IMR-90 (cell line): Measurements from ENCODE around the gene BRIP1. TPM values are rescaled to one million over a fixed set of nuclear protein-coding genes. Genes with fewer than 3 reads are reported as not detected.

Experiments
- ATAC-seq: fragments of 200-7000 bp; cut with Tn5 transposase; 2 replicates; pipeline ENCODE4 v1.9.1; 2020; ENCODE audit warnings: low read depth, mild to moderate bottlenecking, moderate library complexity
- BruUV-seq: library from RNA; stranded (reverse); fragments of 400-500 nt; replicated peaks from 2 replicates; lab custom pipeline; 2021; lab: Mats Ljungman, UMichigan
- CTCF ChIA-PET: fragments of 300-600 bp; formaldehyde crosslinking; extraction: SDS; loops from one replicate; lab custom pipeline; 2021; ENCODE audit warnings: antibody characterized with exemption; lab: Yijun Ruan, JAX
- POLR2A ChIA-PET: fragments of 300-600 bp; sonication (Branson Sonifier 250); formaldehyde crosslinking; loops from one replicate; lab custom pipeline; 2022; ENCODE audit warnings: antibody characterized with exemption; ENCODE audit not compliant: unreplicated experiment; lab: Charles Lee
- DNase-seq: peaks from one replicate; pipeline ENCODE4 v3.0.0; 2013
- H2AFZ ChIP-seq: replicated peaks from 2 replicates; pipeline ENCODE3; 2013; ENCODE audit warnings: low read length, mild to moderate bottlenecking; ENCODE audit not compliant: poor library complexity
- H2AK5ac ChIP-seq: 2 replicates; pipeline ENCODE4 v1.6.1; 2013; ENCODE audit warnings: low read depth, low read length, inconsistent platforms
- H2AK9ac ChIP-seq: replicated peaks from 2 replicates; pipeline ENCODE3; 2013; ENCODE audit warnings: mild to moderate bottlenecking, low read depth, low read length, moderate library complexity; ENCODE audit not compliant: poor library complexity
- H2BK120ac ChIP-seq: 2 replicates; pipeline ENCODE4 v1.6.1; 2013; ENCODE audit warnings: low read depth, low read length, inconsistent platforms
- H2BK15ac ChIP-seq: 3 replicates; pipeline ENCODE4 v1.6.1; 2013; ENCODE audit warnings: low read depth, low read length, inconsistent platforms
- H2BK20ac ChIP-seq: 2 replicates; pipeline ENCODE4 v1.6.1; 2013; ENCODE audit warnings: low read depth, mild to moderate bottlenecking, inconsistent platforms, low read length, moderate library complexity
- H2BK5ac ChIP-seq: 2 replicates; pipeline ENCODE4 v1.6.1; 2013; ENCODE audit warnings: mild to moderate bottlenecking, low read depth, low read length, inconsistent platforms; ENCODE audit not compliant: poor library complexity, severe bottlenecking
- H3K14ac ChIP-seq: replicated peaks from 2 replicates; pipeline ENCODE4 v1.6.1; 2013; ENCODE audit warnings: low read depth, low read length, inconsistent platforms
- H3K18ac ChIP-seq: 2 replicates; pipeline ENCODE4 v1.6.1; 2013; ENCODE audit warnings: low read depth, low read length, control low read depth
- H3K23ac ChIP-seq: 2 replicates; pipeline ENCODE4 v1.6.1; 2013; ENCODE audit warnings: low read depth, low read length, inconsistent platforms
- H3K27ac ChIP-seq: 2 replicates; pipeline ENCODE4 v1.5.1; 2013; ENCODE audit warnings: mild to moderate bottlenecking, control low read depth, low read length; ENCODE audit not compliant: insufficient read depth
- H3K27me3 ChIP-seq: 2 replicates; pipeline ENCODE4 v1.6.1; 2013; ENCODE audit warnings: low read length; ENCODE audit not compliant: control insufficient read depth, insufficient read depth
- H3K36me3 ChIP-seq: 2 replicates; pipeline ENCODE4 v1.6.1; 2013; ENCODE audit warnings: low read length, mixed read lengths; ENCODE audit not compliant: control insufficient read depth, insufficient read depth
- H3K4ac ChIP-seq: 2 replicates; pipeline ENCODE4 v1.6.1; 2013; ENCODE audit warnings: low read depth, low read length, inconsistent platforms
- H3K4me1 ChIP-seq: 2 replicates; pipeline ENCODE4 v1.6.1; 2013; ENCODE audit warnings: low read length, mixed read lengths; ENCODE audit not compliant: control insufficient read depth, insufficient read depth
- H3K4me2 ChIP-seq: 2 replicates; pipeline ENCODE4 v1.6.1; 2013; ENCODE audit warnings: low read depth, mild to moderate bottlenecking, control low read depth, low read length, moderate library complexity
- H3K4me3 ChIP-seq: 2 replicates; pipeline ENCODE4 v1.5.1; 2013; ENCODE audit warnings: low read depth, mild to moderate bottlenecking, control low read depth, low read length, moderate library complexity; ENCODE audit not compliant: insufficient read depth
- H3K56ac ChIP-seq: 2 replicates; pipeline ENCODE4 v1.6.1; 2013; ENCODE audit warnings: low read length, inconsistent platforms; ENCODE audit not compliant: insufficient read depth; ENCODE audit errors: extremely low read depth
- H3K79me1 ChIP-seq, 2 experiments: 2 replicates each; pipeline ENCODE4 v1.6.1; 2013; ENCODE audit warnings: low read length in 2 of 2, inconsistent platforms in 1 of 2, low read depth in 1 of 2
- H3K9ac ChIP-seq: 2 replicates; pipeline ENCODE4 v1.6.1; 2013; ENCODE audit warnings: low read depth, low read length, control low read depth
- H3K9me1 ChIP-seq: 2 replicates; pipeline ENCODE4 v1.6.1; 2013; ENCODE audit warnings: low read length, inconsistent platforms; ENCODE audit not compliant: insufficient read depth
- H3K9me3 ChIP-seq: 2 replicates; pipeline ENCODE4 v1.6.1; 2013; ENCODE audit warnings: low read length; ENCODE audit not compliant: control insufficient read depth, insufficient read depth
- H4K20me1 ChIP-seq: 2 replicates; pipeline ENCODE4 v1.6.1; 2013; ENCODE audit warnings: low read length, inconsistent platforms; ENCODE audit not compliant: insufficient read depth
- H4K5ac ChIP-seq: 2 replicates; pipeline ENCODE4 v1.6.1; 2013; ENCODE audit warnings: mild to moderate bottlenecking, low read depth, low read length, control low read depth
- H4K8ac ChIP-seq, 2 experiments: 2 replicates each; pipeline ENCODE4 v1.6.1; 2013; ENCODE audit warnings: low read depth in 2 of 2, low read length in 2 of 2, control low read depth in 1 of 2, inconsistent platforms in 1 of 2
- H4K91ac ChIP-seq: 2 replicates; pipeline ENCODE4 v1.6.1; 2013; ENCODE audit warnings: low read depth, low read length, inconsistent platforms; ENCODE audit not compliant: insufficient read depth
- FOS ChIP-seq: fragments of 150-350 bp; IDR thresholded peaks from 2 replicates; pipeline ENCODE4 v1.6.1; 2016; ENCODE audit warnings: low read depth, low read length
- MAFK ChIP-seq: IDR thresholded peaks from 2 replicates; pipeline ENCODE4 v1.6.1; 2012; ENCODE audit warnings: low read depth, low read length, improper control_type of control experiment
- RCOR1 ChIP-seq: IDR thresholded peaks from 2 replicates; pipeline ENCODE4 v1.6.1; 2012; ENCODE audit warnings: mild to moderate bottlenecking, low read length, improper control_type of control experiment; ENCODE audit not compliant: insufficient replicate concordance
- RFX5 ChIP-seq: IDR thresholded peaks from 2 replicates; pipeline ENCODE4 v1.8.0; 2012; ENCODE audit warnings: low read depth, mild to moderate bottlenecking, low read length, moderate library complexity
- WGBS, 2 experiments: methylation state at CpG; one replicate each; pipeline versions ENCODE4 v1.1.5 to v1.1.7; 2013; ENCODE audit warnings: missing lambda C conversion rate in 2 of 2; ENCODE audit not compliant: insufficient read length in 1 of 2; ENCODE audit errors: extremely low coverage in 2 of 2; 5-methylcytosine and 5-hydroxymethylcytosine counted together
- dilution Hi-C: fragments of 300-500 bp; cut with HindIII; formaldehyde crosslinking; loops from one replicate; pipeline ENCODE4 v1.14.3; 2018; ENCODE audit warnings: low sequenced_read_pairs; ENCODE audit not compliant: unreplicated experiment
- in situ Hi-C: fragments of 300-500 bp; cut with MboI; formaldehyde crosslinking; loops from 3 replicates; pipeline ENCODE4 v1.14.3; 2019; ENCODE audit warnings: low sequenced_read_pairs, inconsistent platforms, mixed read lengths
- intact Hi-C: fragments of 100-400 bp; cut with micrococcal nuclease; formaldehyde crosslinking; loops from 2 replicates; pipeline ENCODE4 v1.10.0; 2022
- polyA plus RNA-seq, 3 experiments: library from polyadenylated mRNA; depleted of rRNA; stranded (reverse); fragments of >200 nt; gene quantifications; 2 replicates each; pipeline ENCODE4 v1.2.3, GENCODE V29; 2012; ENCODE audit warnings: low replicate concordance in 1 of 3
- total RNA-seq: library from RNA; depleted of rRNA; stranded (reverse); fragments of >200 nt; gene quantifications from 2 replicates; pipeline ENCODE4 v1.2.3, GENCODE V29; 2012

Gene BRIP1
- total and polyA plus RNA-seq, 2 of the 4 experiments (the other 2 are of a cell fraction): 6.1 to 19.7 TPM

GRCh38 chr17:61694095-61694494 is 169.2 kb downstream of the BRIP1 start:
- peak overlapping the region; percentile 52; the same call in 1 of the 2 replicates for H2BK20ac ChIP-seq
- no peak for ATAC-seq
- no peaks in the 10 kb centered on the region for H3K79me1 ChIP-seq
- H3K4me2 ChIP-seq: no peak overlapping the region; the same call in 1 of the 2 replicates
- H3K4me3 ChIP-seq: no peak overlapping the region
- peak overlapping the region; percentile 81 for H2BK5ac ChIP-seq
- 0 out of 2 replicates have a peak overlapping the region, but pooled peaks have one; percentile 18 for H2BK120ac ChIP-seq
- peaks cover 3% of the 10 kb centered on the region for H3K9me3 ChIP-seq
- no peaks in the 10 kb centered on the region for H3K27me3 ChIP-seq
- no peak overlapping the region for H3K23ac ChIP-seq
- no peak overlapping the region for H4K8ac ChIP-seq
- no peaks in the 10 kb centered on the region for H3K9me1 ChIP-seq
- POLR2A ChIA-PET: no interaction called here
- no peak overlapping the region for H3K4ac ChIP-seq
- H3K9ac ChIP-seq: no peak overlapping the region
- no peak overlapping the region for H3K27ac ChIP-seq
- H2AK5ac ChIP-seq: no peak overlapping the region
- no peak for TF ChIP-seq FOS
- no peak for TF ChIP-seq RFX5
- no peak for TF ChIP-seq MAFK
- no peak for TF ChIP-seq RCOR1
- peaks cover 4% of the 10 kb centered on the region; the same call in 1 of the 2 replicates for H3K36me3 ChIP-seq
- H3K14ac ChIP-seq: 0 out of 2 replicates have a peak overlapping the region, but pooled peaks have one; percentile 40
- no CpG with 5 or more reads among the region's 1 CpG for WGBS, 2 experiments
- dilution Hi-C loops: no loop called here
- in situ Hi-C loops: no loop called here
- no peak overlapping the region for H2BK15ac ChIP-seq
- DNase-seq: no peak
- H4K20me1 ChIP-seq: no peaks in the 10 kb centered on the region
- H2AFZ ChIP-seq: no peak overlapping the region
- no peak overlapping the region for H4K91ac ChIP-seq
- H2AK9ac ChIP-seq: no peak overlapping the region
- CTCF ChIA-PET: no interaction called here
- intact Hi-C loops: loop anchor here (5.0 kb wide), 1 partner anchor 37 kb away; no protein-coding TSS in a partner anchor
- BruUV-seq: no TSS peak
- H3K18ac ChIP-seq: peak overlapping the region; percentile 73; the same call in 1 of the 2 replicates
- peak overlapping the region; percentile 51; the same call in 1 of the 2 replicates for H4K5ac ChIP-seq
- no peaks in the 10 kb centered on the region; the same call in 1 of the 2 replicates for H3K4me1 ChIP-seq
- H3K56ac ChIP-seq: no peak overlapping the region
